Large intestine (tissue), 12 donors: ENCODE measurements around the gene LACTB. TPM values are rescaled to one million over a fixed set of nuclear protein-coding genes. Genes with fewer than 3 reads are reported as not detected.

Experiments used
- DNase-seq, 2 donors: peaks; one replicate each; pipeline versions ENCODE4 v3.0.0 to v3.0.0-alpha.2; 2013
- H3K27ac ChIP-seq: one replicate; pipeline ENCODE4 v1.5.1; 2013; ENCODE audit warnings: low read length
- H3K27me3 ChIP-seq: 2 replicates; pipeline ENCODE4 v1.6.1; 2013; ENCODE audit warnings: low read length; ENCODE audit not compliant: control insufficient read depth, insufficient read depth
- H3K36me3 ChIP-seq: 2 replicates; pipeline ENCODE4 v1.6.1; 2013; ENCODE audit warnings: low read length; ENCODE audit not compliant: control insufficient read depth, insufficient read depth
- H3K4me1 ChIP-seq: one replicate; pipeline ENCODE4 v1.6.1; 2013; ENCODE audit warnings: low read length; ENCODE audit not compliant: control insufficient read depth, insufficient read depth
- H3K4me3 ChIP-seq: one replicate; pipeline ENCODE4 v1.5.1; 2013; ENCODE audit warnings: low read length
- H3K9me3 ChIP-seq: one replicate; pipeline ENCODE4 v1.6.1; 2013; ENCODE audit warnings: mild to moderate bottlenecking, low read depth, low read length, moderate library complexity; ENCODE audit not compliant: control insufficient read depth
- WGBS: methylation state at CpG from one replicate; pipeline ENCODE4 v1.1.5; 2013; ENCODE audit warnings: low lambda C conversion rate; ENCODE audit not compliant: insufficient coverage; 5-methylcytosine and 5-hydroxymethylcytosine counted together
- long read RNA-seq, 11 donors: transcript quantifications; one replicate each; lab custom pipeline, GENCODE V29; 2026
- polyA plus RNA-seq: library from polyadenylated mRNA; unstranded; fragments of 120-200 nt; gene quantifications from one replicate; pipeline ENCODE4 v1.2.1, GENCODE V29; 2013

LACTB gene
- 18.4 TPM for polyA plus RNA-seq
- long read RNA-seq, donor 1, partial matches to known transcripts: 0 of 3 reads
- long read RNA-seq, donor 1, other reads (novel, unspliced or antisense): 0 of 3 reads
- long read RNA-seq, donor 2, transcript LACTB-201 (6 exons, 1,972 nt): major isoform, 12 of 13 reads
- long read RNA-seq, donor 2, partial matches to known transcripts: 0 of 13 reads
- long read RNA-seq, donor 2, other reads (novel, unspliced or antisense): 0 of 13 reads
- long read RNA-seq, donor 3: 0 reads
- long read RNA-seq, donor 4, partial matches to known transcripts: 0 of 1 reads
- long read RNA-seq, donor 4, other reads (novel, unspliced or antisense): 0 of 1 reads
- long read RNA-seq, donor 5, partial matches to known transcripts: 0 of 3 reads
- long read RNA-seq, donor 5, other reads (novel, unspliced or antisense): 0 of 3 reads
- long read RNA-seq, donor 6, partial matches to known transcripts: 0 of 7 reads
- long read RNA-seq, donor 6, other reads (novel, unspliced or antisense): 0 of 7 reads
- long read RNA-seq, donor 7, partial matches to known transcripts: 0 of 1 reads
- long read RNA-seq, donor 7, other reads (novel, unspliced or antisense): 0 of 1 reads
- long read RNA-seq, donor 8, transcript LACTB-201 (6 exons, 1,972 nt): major isoform, 6 of 1,069 reads
- long read RNA-seq, donor 8, partial matches to known transcripts: 1,048 of 1,069 reads
- long read RNA-seq, donor 8, other reads (novel, unspliced or antisense): 12 of 1,069 reads
- long read RNA-seq, donor 9, partial matches to known transcripts: 6 of 10 reads
- long read RNA-seq, donor 9, other reads (novel, unspliced or antisense): 0 of 10 reads
- long read RNA-seq, donor 10, partial matches to known transcripts: 0 of 5 reads
- long read RNA-seq, donor 10, other reads (novel, unspliced or antisense): 0 of 5 reads
- long read RNA-seq, donor 11, partial matches to known transcripts: 0 of 2 reads
- long read RNA-seq, donor 11, other reads (novel, unspliced or antisense): 0 of 2 reads

- Histone ChIP-seq H3K4me1 (peaks cover 7% of the 10 kb centered on the region), H3K9me3 (no peaks in the 10 kb centered on the region), H3K27ac (peak within 1 kb of the TSS; percentile 90), H3K36me3 (peaks cover 5% of the 10 kb centered on the region), H3K27me3 (no peaks in the 10 kb centered on the region), H3K4me3 (peak within 1 kb of the TSS; percentile 98)
- peak; percentile 81 to 89 for DNase-seq
- WGBS: 0% methylated on average over 3 of the region's 40 CpGs
Measured at GRCh38 chr15:63121382-63122001, at the start of gene LACTB. LACTB (plus strand) TSS chr15:63121861; CDS start chr15:63121872, 11 bp downstream.

- DNase-seq: no peak
- Histone ChIP-seq H3K36me3 (peaks cover 39% of the 10 kb centered on the region), H3K4me3 (no peak overlapping the region), H3K4me1 (peaks cover 14% of the 10 kb centered on the region), H3K27ac (no peak overlapping the region), H3K9me3 (peaks cover 7% of the 10 kb centered on the region), H3K27me3 (no peaks in the 10 kb centered on the region)
- no CpG with 5 or more reads among the region's 3 CpGs for WGBS
Measured at GRCh38 chr15:63072023-63072650, 49.5 kb upstream of the LACTB start.

GRCh38 chr15:63072809-63073277 lies 48.8 kb upstream of the LACTB start:
- WGBS: no CpG with 5 or more reads among the region's 9 CpGs
- peaks cover 14% of the 10 kb centered on the region for H3K4me1 ChIP-seq

GRCh38 chr15:63073497-63074172 lies 48.0 kb upstream of the LACTB start:
- peaks cover 7% of the 10 kb centered on the region for H3K9me3 ChIP-seq
- H3K27me3 ChIP-seq: no peaks in the 10 kb centered on the region
- DNase-seq: peak in 1 of 2 donors; percentile 52
- H3K4me3 ChIP-seq: no peak overlapping the region
- 29% methylated on average over 4 of the region's 9 CpGs for WGBS
- peaks cover 24% of the 10 kb centered on the region for H3K36me3 ChIP-seq
- peak overlapping the region; percentile 10 for H3K27ac ChIP-seq
- peaks cover 14% of the 10 kb centered on the region for H3K4me1 ChIP-seq

More at GRCh38 chr15:63072809-63073277, 48.8 kb upstream of the LACTB start:
- no peak for DNase-seq
- no peak overlapping the region for H3K27ac ChIP-seq
- peaks cover 32% of the 10 kb centered on the region for H3K36me3 ChIP-seq
- H3K4me3 ChIP-seq: no peak overlapping the region
- H3K27me3 ChIP-seq: no peaks in the 10 kb centered on the region
- peaks cover 7% of the 10 kb centered on the region for H3K9me3 ChIP-seq

- Histone ChIP-seq H3K27ac (peak overlapping the region; percentile 14), H3K27me3 (no peaks in the 10 kb centered on the region), H3K9me3 (peaks cover 7% of the 10 kb centered on the region), H3K4me1 (peaks cover 14% of the 10 kb centered on the region), H3K4me3 (no peak overlapping the region), H3K36me3 (peaks cover 11% of the 10 kb centered on the region)
- peak in 1 of 2 donors; percentile 49 for DNase-seq
- 40% methylated on average over 1 of the region's 17 CpGs for WGBS
Measured at GRCh38 chr15:63075015-63075983, 46.4 kb upstream of the LACTB start.

- peaks cover 5% of the 10 kb centered on the region for H3K36me3 ChIP-seq
- peak overlapping the region; percentile 14 for H3K27ac ChIP-seq
- H3K4me1 ChIP-seq: peaks cover 14% of the 10 kb centered on the region
- H3K9me3 ChIP-seq: peaks cover 5% of the 10 kb centered on the region
- no peak for DNase-seq
- no CpG with 5 or more reads among the region's 12 CpGs for WGBS
- H3K4me3 ChIP-seq: no peak overlapping the region
- no peaks in the 10 kb centered on the region for H3K27me3 ChIP-seq
Measured at GRCh38 chr15:63075984-63076713, 45.5 kb upstream of the LACTB start.

GRCh38 chr15:63076714-63077046 lies 45.0 kb upstream of the LACTB start:
- 80% methylated on average over 1 of the region's 4 CpGs for WGBS
- Histone ChIP-seq H3K27me3 (no peaks in the 10 kb centered on the region), H3K4me1 (peaks cover 14% of the 10 kb centered on the region), H3K4me3 (no peak overlapping the region), H3K36me3 (no peaks in the 10 kb centered on the region), H3K27ac (no peak overlapping the region), H3K9me3 (no peaks in the 10 kb centered on the region)
- DNase-seq: no peak

- Histone ChIP-seq H3K27me3 (no peaks in the 10 kb centered on the region), H3K4me3 (no peak overlapping the region), H3K36me3 (no peaks in the 10 kb centered on the region), H3K4me1 (peaks cover 21% of the 10 kb centered on the region), H3K9me3 (no peaks in the 10 kb centered on the region), H3K27ac (no peak overlapping the region)
- no CpG with 5 or more reads among the region's 6 CpGs for WGBS
- DNase-seq: no peak
Measured at GRCh38 chr15:63077952-63078351, 43.7 kb upstream of the LACTB start.
